WTC11 (cell line): ENCODE results near the gene NLGN1. TPM values are rescaled to one million over a fixed set of nuclear protein-coding genes. Genes with fewer than 3 reads are reported as not detected.

Experiments
- ATAC-seq: fragments of 200-7000 bp; cut with Tn5 transposase; 2 replicates; pipeline ENCODE4 v1.10.0; 2021; ENCODE audit warnings: mild to moderate bottlenecking, moderate library complexity
- CTCF ChIA-PET: fragments of 300-600 bp; sonication (Branson Sonifier 250); formaldehyde crosslinking; loops from one replicate; lab custom pipeline; 2021; ENCODE audit warnings: antibody characterized with exemption; lab: Charles Lee
- POLR2A ChIA-PET: fragments of 350-600 bp; sonication (Branson Sonifier 250); formaldehyde crosslinking; loops from one replicate; lab custom pipeline; 2021; ENCODE audit warnings: antibody characterized with exemption; lab: Charles Lee
- DNase-seq: peaks from one replicate; pipeline ENCODE4 v3.0.0; 2021; ENCODE audit warnings: low spot score
- H3K27ac Mint-ChIP-seq: 2 replicates; pipeline ENCODE4 v1.8.0; 2021; ENCODE audit warnings: mixed read lengths
- H3K27me3 Mint-ChIP-seq: 2 replicates; pipeline ENCODE4 v1.8.0; 2021; ENCODE audit warnings: low read depth, mild to moderate bottlenecking, moderate library complexity, mixed read lengths
- H3K36me3 Mint-ChIP-seq: 2 replicates; pipeline ENCODE4 v1.8.0; 2021; ENCODE audit warnings: mixed read lengths
- H3K4me1 Mint-ChIP-seq: 2 replicates; pipeline ENCODE4 v1.8.0; 2022; ENCODE audit warnings: mixed read lengths
- H3K4me3 Mint-ChIP-seq: 2 replicates; pipeline ENCODE4 v1.8.0; 2021; ENCODE audit warnings: mild to moderate bottlenecking, moderate library complexity, mixed read lengths
- H3K9me3 Mint-ChIP-seq: 2 replicates; pipeline ENCODE4 v1.8.0; 2021; ENCODE audit warnings: mixed read lengths
- ATF1 ChIP-seq: sonication (generic); formaldehyde crosslinking; IDR thresholded peaks from 2 replicates; pipeline ENCODE4 v1.8.1; 2023; ENCODE audit warnings: mild to moderate bottlenecking, moderate library complexity, missing genetic modification reagents
- JAZF1 ChIP-seq: fragments of 250-450 bp; sonication (Bioruptor Pico); IDR thresholded peaks from 2 replicates; pipeline ENCODE4 v1.9.0; 2021; ENCODE audit warnings: moderate library complexity, mild to moderate bottlenecking, inconsistent platforms
- JUN ChIP-seq: sonication (generic); formaldehyde crosslinking; IDR thresholded peaks from 2 replicates; pipeline ENCODE4 v1.8.0; 2023; ENCODE audit warnings: mild to moderate bottlenecking, missing genetic modification reagents
- RORB ChIP-seq: fragments of 250-450 bp; sonication (Bioruptor Pico); IDR thresholded peaks from 2 replicates; pipeline ENCODE4 v1.9.0; 2021; ENCODE audit warnings: mild to moderate bottlenecking
- SOX15 ChIP-seq: fragments of 250-450 bp; sonication (Bioruptor Pico); IDR thresholded peaks from 2 replicates; pipeline ENCODE4 v1.9.0; 2021; ENCODE audit warnings: mild to moderate bottlenecking
- SP1 ChIP-seq: sonication (generic); formaldehyde crosslinking; conservative IDR thresholded peaks from 2 replicates; pipeline ENCODE4 v1.8.1; 2022; ENCODE audit warnings: missing genetic modification reagents
- TCF7 ChIP-seq: sonication (generic); formaldehyde crosslinking; IDR thresholded peaks from 2 replicates; pipeline ENCODE4 v1.8.0; 2022; ENCODE audit warnings: mild to moderate bottlenecking, low read depth, missing genetic modification reagents, moderate library complexity
- ZNF138 ChIP-seq: sonication (generic); formaldehyde crosslinking; conservative IDR thresholded peaks from 2 replicates; pipeline ENCODE4 v1.8.1; 2022; ENCODE audit warnings: mild to moderate bottlenecking, moderate library complexity, missing genetic modification reagents
- total RNA-seq: library from RNA; stranded (reverse); gene quantifications from 3 replicates; pipeline ENCODE4 v1.2.3, GENCODE V29; 2021
- TF ChIP-seq, protein P1 (sequence below): sonication (generic); formaldehyde crosslinking; IDR thresholded peaks from 2 replicates; pipeline ENCODE4 v1.8.0; 2022; ENCODE audit warnings: missing genetic modification reagents
- TF ChIP-seq, protein P2 (sequence below): sonication (generic); formaldehyde crosslinking; IDR thresholded peaks from 2 replicates; pipeline ENCODE4 v1.8.1; 2022; ENCODE audit warnings: low read depth, mild to moderate bottlenecking, moderate library complexity, missing genetic modification reagents, borderline replicate concordance
- TF ChIP-seq, protein P3 (sequence below): fragments of 250-450 bp; sonication (Bioruptor Pico); IDR thresholded peaks from 2 replicates; pipeline ENCODE4 v2.1.2; 2022; ENCODE audit warnings: mild to moderate bottlenecking, moderate library complexity

The NLGN1 gene
- total RNA-seq, 1 experiment from 2014 or later: 12.4 TPM

DNA sequence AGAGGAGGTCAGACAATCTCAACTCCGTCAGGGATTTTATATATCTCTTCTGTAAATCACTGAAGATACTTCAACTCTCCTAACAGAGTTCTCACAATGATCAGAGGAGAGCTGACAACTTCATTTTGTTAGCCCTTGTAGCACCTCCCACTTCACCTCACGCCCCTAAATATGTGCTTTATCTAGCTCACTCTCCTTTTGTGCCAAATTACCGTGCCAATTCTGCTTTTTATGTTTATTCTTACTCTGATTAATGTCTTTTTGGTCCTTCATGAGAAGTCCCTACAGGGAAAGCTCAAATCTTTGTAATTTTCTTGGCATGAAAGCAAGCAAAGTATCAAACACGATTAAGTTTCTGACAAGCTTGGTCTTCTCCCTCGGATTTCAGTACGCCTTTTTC lies 825.5 kb downstream of the NLGN1 start:
- ATAC-seq (no peak), DNase-seq (no peak)
- no peak for TF ChIP-seq SOX15 (CRISPR knock-in tag)
- TF ChIP-seq JUN (CRISPR knock-in tag): no peak
- TF ChIP-seq, protein P1, sequence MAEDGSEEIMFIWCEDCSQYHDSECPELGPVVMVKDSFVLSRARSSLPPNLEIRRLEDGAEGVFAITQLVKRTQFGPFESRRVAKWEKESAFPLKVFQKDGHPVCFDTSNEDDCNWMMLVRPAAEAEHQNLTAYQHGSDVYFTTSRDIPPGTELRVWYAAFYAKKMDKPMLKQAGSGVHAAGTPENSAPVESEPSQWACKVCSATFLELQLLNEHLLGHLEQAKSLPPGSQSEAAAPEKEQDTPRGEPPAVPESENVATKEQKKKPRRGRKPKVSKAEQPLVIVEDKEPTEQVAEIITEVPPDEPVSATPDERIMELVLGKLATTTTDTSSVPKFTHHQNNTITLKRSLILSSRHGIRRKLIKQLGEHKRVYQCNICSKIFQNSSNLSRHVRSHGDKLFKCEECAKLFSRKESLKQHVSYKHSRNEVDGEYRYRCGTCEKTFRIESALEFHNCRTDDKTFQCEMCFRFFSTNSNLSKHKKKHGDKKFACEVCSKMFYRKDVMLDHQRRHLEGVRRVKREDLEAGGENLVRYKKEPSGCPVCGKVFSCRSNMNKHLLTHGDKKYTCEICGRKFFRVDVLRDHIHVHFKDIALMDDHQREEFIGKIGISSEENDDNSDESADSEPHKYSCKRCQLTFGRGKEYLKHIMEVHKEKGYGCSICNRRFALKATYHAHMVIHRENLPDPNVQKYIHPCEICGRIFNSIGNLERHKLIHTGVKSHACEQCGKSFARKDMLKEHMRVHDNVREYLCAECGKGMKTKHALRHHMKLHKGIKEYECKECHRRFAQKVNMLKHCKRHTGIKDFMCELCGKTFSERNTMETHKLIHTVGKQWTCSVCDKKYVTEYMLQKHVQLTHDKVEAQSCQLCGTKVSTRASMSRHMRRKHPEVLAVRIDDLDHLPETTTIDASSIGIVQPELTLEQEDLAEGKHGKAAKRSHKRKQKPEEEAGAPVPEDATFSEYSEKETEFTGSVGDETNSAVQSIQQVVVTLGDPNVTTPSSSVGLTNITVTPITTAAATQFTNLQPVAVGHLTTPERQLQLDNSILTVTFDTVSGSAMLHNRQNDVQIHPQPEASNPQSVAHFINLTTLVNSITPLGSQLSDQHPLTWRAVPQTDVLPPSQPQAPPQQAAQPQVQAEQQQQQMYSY (CRISPR knock-in tag): no peak
- TF ChIP-seq, protein P2, sequence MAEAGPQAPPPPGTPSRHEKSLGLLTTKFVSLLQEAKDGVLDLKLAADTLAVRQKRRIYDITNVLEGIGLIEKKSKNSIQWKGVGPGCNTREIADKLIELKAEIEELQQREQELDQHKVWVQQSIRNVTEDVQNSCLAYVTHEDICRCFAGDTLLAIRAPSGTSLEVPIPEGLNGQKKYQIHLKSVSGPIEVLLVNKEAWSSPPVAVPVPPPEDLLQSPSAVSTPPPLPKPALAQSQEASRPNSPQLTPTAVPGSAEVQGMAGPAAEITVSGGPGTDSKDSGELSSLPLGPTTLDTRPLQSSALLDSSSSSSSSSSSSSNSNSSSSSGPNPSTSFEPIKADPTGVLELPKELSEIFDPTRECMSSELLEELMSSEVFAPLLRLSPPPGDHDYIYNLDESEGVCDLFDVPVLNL (CRISPR knock-in tag): no peak
- TF ChIP-seq RORB (CRISPR knock-in tag): no peak
- TF ChIP-seq, protein P3, sequence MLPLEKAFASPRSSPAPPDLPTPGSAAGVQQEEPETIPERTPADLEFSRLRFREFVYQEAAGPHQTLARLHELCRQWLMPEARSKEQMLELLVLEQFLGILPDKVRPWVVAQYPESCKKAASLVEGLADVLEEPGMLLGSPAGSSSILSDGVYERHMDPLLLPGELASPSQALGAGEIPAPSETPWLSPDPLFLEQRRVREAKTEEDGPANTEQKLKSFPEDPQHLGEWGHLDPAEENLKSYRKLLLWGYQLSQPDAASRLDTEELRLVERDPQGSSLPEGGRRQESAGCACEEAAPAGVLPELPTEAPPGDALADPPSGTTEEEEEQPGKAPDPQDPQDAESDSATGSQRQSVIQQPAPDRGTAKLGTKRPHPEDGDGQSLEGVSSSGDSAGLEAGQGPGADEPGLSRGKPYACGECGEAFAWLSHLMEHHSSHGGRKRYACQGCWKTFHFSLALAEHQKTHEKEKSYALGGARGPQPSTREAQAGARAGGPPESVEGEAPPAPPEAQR (CRISPR knock-in tag): no peak
- TF ChIP-seq SP1: no peak
- H3K4me1 Mint-ChIP-seq: peaks cover 31% of the 10 kb centered on the region
- H3K27me3 Mint-ChIP-seq: no peaks in the 10 kb centered on the region
- ChIA-PET CTCF (interaction anchor here (0.7 kb wide), 1 partner anchor 317 kb away, joined by 3 read pairs; no protein-coding TSS in a partner anchor), POLR2A (no interaction called here)
- peaks cover 5% of the 10 kb centered on the region; the same call in 1 of the 2 replicates for H3K36me3 Mint-ChIP-seq
- H3K27ac Mint-ChIP-seq: no peak overlapping the region
- H3K9me3 Mint-ChIP-seq: peaks cover 5% of the 10 kb centered on the region; the same call in 1 of the 2 replicates
- H3K4me3 Mint-ChIP-seq: no peak overlapping the region

DNA sequence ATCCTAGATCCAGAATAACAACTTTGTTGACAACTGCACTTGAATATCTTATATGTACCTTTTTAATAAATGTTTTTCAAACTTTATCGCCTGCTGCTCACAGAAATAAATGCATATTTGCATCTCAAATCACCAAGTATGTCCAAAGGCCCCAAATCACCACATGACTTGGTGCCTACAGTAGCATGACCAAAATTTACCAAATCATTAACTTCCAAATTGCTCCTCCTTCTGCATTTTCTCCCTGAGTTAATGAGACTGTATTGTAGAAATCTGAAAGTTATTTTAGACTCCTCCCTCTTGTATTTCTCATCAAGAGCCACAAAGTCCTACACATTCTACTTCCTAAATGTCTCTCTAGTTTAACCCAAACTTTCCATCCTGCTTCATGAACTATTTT lies 826.1 kb downstream of the NLGN1 start:
- ATAC-seq (no peak), DNase-seq (no peak)
- H3K27me3 Mint-ChIP-seq: no peaks in the 10 kb centered on the region
- peaks cover 37% of the 10 kb centered on the region for H3K4me1 Mint-ChIP-seq
- H3K27ac Mint-ChIP-seq: no peak overlapping the region
- peaks cover 5% of the 10 kb centered on the region; the same call in 1 of the 2 replicates for H3K9me3 Mint-ChIP-seq
- no peak overlapping the region for H3K4me3 Mint-ChIP-seq
- ChIA-PET POLR2A (no interaction called here), CTCF (no interaction called here)
- TF ChIP-seq ZNF138 (CRISPR knock-in tag) (no peak), JAZF1 (CRISPR knock-in tag) (no peak), TCF7 (CRISPR knock-in tag) (no peak)
- peaks cover 5% of the 10 kb centered on the region; the same call in 1 of the 2 replicates for H3K36me3 Mint-ChIP-seq

DNA sequence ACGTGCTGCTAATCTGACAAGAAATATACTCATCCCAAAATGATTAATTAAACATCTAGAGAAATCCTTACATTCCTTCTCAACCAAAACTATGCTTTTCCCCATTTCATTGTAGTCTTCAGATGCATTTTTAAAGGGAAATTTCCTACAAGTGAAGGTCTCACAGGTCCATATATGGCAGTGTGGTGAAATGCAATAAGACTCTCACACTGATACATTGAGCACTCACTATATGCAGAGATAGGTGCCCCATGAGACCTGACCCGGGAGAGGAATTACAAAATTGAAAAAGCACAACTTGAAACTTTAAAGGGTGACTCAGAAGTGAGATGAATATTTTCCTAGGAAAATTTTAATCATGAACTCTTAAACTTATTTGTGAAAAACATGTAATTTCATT lies 832.4 kb downstream of the NLGN1 start:
- no peak for TF ChIP-seq ATF1 (CRISPR knock-in tag)
- TF ChIP-seq, protein P3 (CRISPR knock-in tag): no peak
- peak overlapping the region; percentile 94 for H3K27ac Mint-ChIP-seq
- ChIA-PET POLR2A (no interaction called here), CTCF (no interaction called here)
- no peaks in the 10 kb centered on the region for H3K27me3 Mint-ChIP-seq
- H3K4me1 Mint-ChIP-seq: peaks cover 67% of the 10 kb centered on the region
- H3K4me3 Mint-ChIP-seq: no peak overlapping the region
- ATAC-seq (no peak), DNase-seq (no peak)
- peaks cover 9% of the 10 kb centered on the region for H3K9me3 Mint-ChIP-seq
- peaks cover 8% of the 10 kb centered on the region for H3K36me3 Mint-ChIP-seq
